OCI-LY1 (cell line): ENCODE measurements around the gene PCIF1.

Experiments used
- EZH2 ChIP-seq: fragments of 200-600 bp; sonication (generic), shearing (Covaris generic); IDR thresholded peaks from 2 replicates; pipeline ENCODE4 v1.8.0; 2017; ENCODE audit warnings: borderline replicate concordance, mixed run types, mild to moderate bottlenecking, antibody characterized with exemption, low read length, moderate library complexity, mixed read lengths
- TF ChIP-seq, protein P1 (sequence below): fragments of 200-600 bp; sonication (generic), shearing (Covaris generic); IDR thresholded peaks from 2 replicates; pipeline ENCODE4 v1.5.1; 2017; ENCODE audit warnings: mild to moderate bottlenecking, antibody characterized with exemption, low read length, moderate library complexity, mixed read lengths

DNA sequence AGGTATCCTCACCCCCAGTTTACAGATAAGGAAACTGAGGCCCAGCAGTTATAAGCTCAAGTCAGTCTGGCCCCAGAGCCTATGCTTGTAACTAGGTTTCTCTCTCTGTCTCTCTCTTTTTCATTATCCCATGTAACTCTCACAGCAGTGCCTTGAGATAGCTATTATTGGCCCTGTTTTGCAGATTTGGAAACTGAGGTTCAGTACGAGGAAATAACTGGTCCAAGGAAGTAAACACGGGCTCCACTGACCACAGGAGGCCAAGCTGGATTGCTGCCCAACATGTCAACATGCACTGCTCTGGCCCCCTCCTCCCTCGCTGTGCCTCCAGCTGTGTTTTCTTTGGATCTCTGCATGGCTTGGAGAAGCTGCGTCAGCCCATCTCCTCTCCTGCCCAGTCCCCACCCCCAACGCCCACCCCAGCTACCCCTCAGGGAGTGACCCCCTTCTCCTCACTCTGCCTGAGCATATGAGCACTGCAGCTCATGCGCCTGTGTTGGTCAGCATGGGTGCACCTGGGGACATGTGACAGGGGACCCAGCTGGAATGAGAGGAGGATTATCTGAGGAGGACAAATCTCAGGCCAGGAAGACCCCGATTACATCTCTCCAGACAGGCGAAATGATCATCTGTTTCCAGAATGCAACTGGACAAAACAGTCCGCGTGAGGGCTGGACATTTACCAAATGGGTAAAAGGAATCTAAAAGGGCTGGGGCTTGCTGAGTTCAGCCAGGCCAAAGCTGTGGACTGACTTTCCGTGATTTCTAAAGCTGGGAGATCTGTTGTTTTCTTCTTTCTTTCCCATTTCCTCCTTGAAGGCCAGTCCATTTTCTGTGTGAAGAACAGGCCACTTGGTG lies 14.7 kb upstream of the PCIF1 start:
- TF ChIP-seq, protein P1, sequence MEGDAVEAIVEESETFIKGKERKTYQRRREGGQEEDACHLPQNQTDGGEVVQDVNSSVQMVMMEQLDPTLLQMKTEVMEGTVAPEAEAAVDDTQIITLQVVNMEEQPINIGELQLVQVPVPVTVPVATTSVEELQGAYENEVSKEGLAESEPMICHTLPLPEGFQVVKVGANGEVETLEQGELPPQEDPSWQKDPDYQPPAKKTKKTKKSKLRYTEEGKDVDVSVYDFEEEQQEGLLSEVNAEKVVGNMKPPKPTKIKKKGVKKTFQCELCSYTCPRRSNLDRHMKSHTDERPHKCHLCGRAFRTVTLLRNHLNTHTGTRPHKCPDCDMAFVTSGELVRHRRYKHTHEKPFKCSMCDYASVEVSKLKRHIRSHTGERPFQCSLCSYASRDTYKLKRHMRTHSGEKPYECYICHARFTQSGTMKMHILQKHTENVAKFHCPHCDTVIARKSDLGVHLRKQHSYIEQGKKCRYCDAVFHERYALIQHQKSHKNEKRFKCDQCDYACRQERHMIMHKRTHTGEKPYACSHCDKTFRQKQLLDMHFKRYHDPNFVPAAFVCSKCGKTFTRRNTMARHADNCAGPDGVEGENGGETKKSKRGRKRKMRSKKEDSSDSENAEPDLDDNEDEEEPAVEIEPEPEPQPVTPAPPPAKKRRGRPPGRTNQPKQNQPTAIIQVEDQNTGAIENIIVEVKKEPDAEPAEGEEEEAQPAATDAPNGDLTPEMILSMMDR = no peak
- TF ChIP-seq EZH2 = no peak
